NCI-H2227 (cell line): Measurements from ENCODE around the gene AGRP.

ENCODE experiments used
- DNase-seq: peaks from one replicate; lab custom pipeline; 2025; ENCODE audit not compliant: unreplicated experiment; lab: John Stamatoyannopoulos, UW

AGRP gene

GRCh38 chr16:67445913-67446907 lies 37.1 kb downstream of the AGRP start:
- DNase-seq: no peak

GRCh38 chr16:67445441-67445912 lies 37.9 kb downstream of the AGRP start:
- DNase-seq: no peak

- DNase-seq: no peak
Measured at GRCh38 chr16:67445126-67445426, 38.3 kb downstream of the AGRP start.

GRCh38 chr16:67444259-67445125 lies 38.9 kb downstream of the AGRP start:
- peak; percentile 3 for DNase-seq

- no peak for DNase-seq
Measured at GRCh38 chr16:67443265-67443664, 40.1 kb downstream of the AGRP start.

- no peak for DNase-seq
Measured at GRCh38 chr16:67442581-67443255, 40.6 kb downstream of the AGRP start.

GRCh38 chr16:67441907-67442306 lies 41.4 kb downstream of the AGRP start:
- no peak for DNase-seq

- peak; percentile 33 for DNase-seq
Measured at GRCh38 chr16:67441271-67441753, 42.0 kb downstream of the AGRP start.

GRCh38 chr16:67438824-67439393 lies 44.4 kb downstream of the AGRP start:
- no peak for DNase-seq

GRCh38 chr16:67438098-67438791 lies 45.1 kb downstream of the AGRP start:
- no peak for DNase-seq

GRCh38 chr16:67437513-67437912 lies 45.8 kb downstream of the AGRP start:
- DNase-seq: no peak

GRCh38 chr16:67436640-67437193 lies 46.6 kb downstream of the AGRP start:
- no peak for DNase-seq

GRCh38 chr16:67435758-67436164 lies 47.6 kb downstream of the AGRP start:
- DNase-seq: no peak

GRCh38 chr16:67433131-67433719 lies 50.1 kb downstream of the AGRP start:
- no peak for DNase-seq
